Measurements from ENCODE around the gene REC8.

Gene REC8

GRCh38 chr14:24147761-24148428 lies 24.0 kb upstream of the REC8 start:
- H3K27ac Mint-ChIP-seq, result peak overlapping the region; percentile 70
- H3K9me3 Mint-ChIP-seq, result no peaks in the 10 kb centered on the region
- H3K36me3 Mint-ChIP-seq, result peaks cover 12% of the 10 kb centered on the region
- no peaks in the 10 kb centered on the region for H3K27me3 Mint-ChIP-seq
- peak overlapping the region; percentile 99 for H3K4me3 Mint-ChIP-seq
- peaks cover 56% of the 10 kb centered on the region for H3K4me1 Mint-ChIP-seq

- Mint-ChIP-seq H3K36me3 (peaks cover 8% of the 10 kb centered on the region), H3K27me3 (no peaks in the 10 kb centered on the region), H3K4me1 (peaks cover 43% of the 10 kb centered on the region), H3K4me3 (peak overlapping the region; percentile 99), H3K27ac (no peak overlapping the region), H3K9me3 (no peaks in the 10 kb centered on the region)
Measured at GRCh38 chr14:24149302-24149969, 22.4 kb upstream of the REC8 start.

GRCh38 chr14:24150061-24150460 lies 21.8 kb upstream of the REC8 start:
- Mint-ChIP-seq H3K4me1 (peaks cover 38% of the 10 kb centered on the region), H3K27ac (no peak overlapping the region), H3K27me3 (no peaks in the 10 kb centered on the region), H3K4me3 (no peak overlapping the region), H3K36me3 (peaks cover 8% of the 10 kb centered on the region), H3K9me3 (no peaks in the 10 kb centered on the region)

GRCh38 chr14:24150567-24150966 lies 21.3 kb upstream of the REC8 start:
- Mint-ChIP-seq H3K9me3 (no peaks in the 10 kb centered on the region), H3K36me3 (peaks cover 9% of the 10 kb centered on the region), H3K4me3 (peak overlapping the region; percentile 19), H3K27me3 (no peaks in the 10 kb centered on the region), H3K27ac (no peak overlapping the region), H3K4me1 (peaks cover 33% of the 10 kb centered on the region)

- H3K4me3 Mint-ChIP-seq, result no peak overlapping the region
- peaks cover 8% of the 10 kb centered on the region for H3K36me3 Mint-ChIP-seq
- no peak overlapping the region for H3K27ac Mint-ChIP-seq
- no peaks in the 10 kb centered on the region for H3K9me3 Mint-ChIP-seq
- H3K4me1 Mint-ChIP-seq, result peaks cover 29% of the 10 kb centered on the region
- H3K27me3 Mint-ChIP-seq, result no peaks in the 10 kb centered on the region
Measured at GRCh38 chr14:24150993-24151392, 20.9 kb upstream of the REC8 start.

GRCh38 chr14:24151404-24152080 lies 20.3 kb upstream of the REC8 start:
- peaks cover 8% of the 10 kb centered on the region for H3K36me3 Mint-ChIP-seq
- no peaks in the 10 kb centered on the region for H3K27me3 Mint-ChIP-seq
- H3K4me3 Mint-ChIP-seq, result no peak overlapping the region
- peaks cover 29% of the 10 kb centered on the region for H3K4me1 Mint-ChIP-seq
- H3K27ac Mint-ChIP-seq, result no peak overlapping the region
- H3K9me3 Mint-ChIP-seq, result no peaks in the 10 kb centered on the region

GRCh38 chr14:24155100-24155499 lies 16.8 kb upstream of the REC8 start:
- Mint-ChIP-seq H3K9me3 (no peaks in the 10 kb centered on the region), H3K27me3 (no peaks in the 10 kb centered on the region), H3K4me1 (peaks cover 13% of the 10 kb centered on the region), H3K36me3 (peaks cover 8% of the 10 kb centered on the region), H3K27ac (no peak overlapping the region), H3K4me3 (no peak overlapping the region)

- Mint-ChIP-seq H3K27ac (peak overlapping the region; percentile 0), H3K4me1 (peaks cover 18% of the 10 kb centered on the region), H3K36me3 (peaks cover 5% of the 10 kb centered on the region)
Measured at GRCh38 chr14:24156840-24157239, 15.0 kb upstream of the REC8 start.

GRCh38 chr14:24157331-24157730 lies 14.5 kb upstream of the REC8 start:
- H3K9me3 Mint-ChIP-seq, result no peaks in the 10 kb centered on the region
- H3K27ac Mint-ChIP-seq, result peak overlapping the region; percentile 0
- no peak overlapping the region for H3K4me3 Mint-ChIP-seq
- H3K36me3 Mint-ChIP-seq, result peaks cover 7% of the 10 kb centered on the region
- H3K27me3 Mint-ChIP-seq, result no peaks in the 10 kb centered on the region
- H3K4me1 Mint-ChIP-seq, result peaks cover 23% of the 10 kb centered on the region

More at GRCh38 chr14:24156840-24157239, 15.0 kb upstream of the REC8 start:
- no peaks in the 10 kb centered on the region for H3K27me3 Mint-ChIP-seq
- H3K4me3 Mint-ChIP-seq, result no peak overlapping the region
- no peaks in the 10 kb centered on the region for H3K9me3 Mint-ChIP-seq

- H3K4me3 Mint-ChIP-seq, result peak overlapping the region; percentile 33
- no peaks in the 10 kb centered on the region for H3K9me3 Mint-ChIP-seq
- H3K27ac Mint-ChIP-seq, result peak overlapping the region; percentile 93
- H3K36me3 Mint-ChIP-seq, result peaks cover 17% of the 10 kb centered on the region
- no peaks in the 10 kb centered on the region for H3K27me3 Mint-ChIP-seq
- H3K4me1 Mint-ChIP-seq, result peaks cover 47% of the 10 kb centered on the region
Measured at GRCh38 chr14:24159777-24160498, 11.9 kb upstream of the REC8 start.

- H3K36me3 Mint-ChIP-seq, result peaks cover 17% of the 10 kb centered on the region
- H3K4me1 Mint-ChIP-seq, result peaks cover 52% of the 10 kb centered on the region
- no peaks in the 10 kb centered on the region for H3K27me3 Mint-ChIP-seq
- peak overlapping the region; percentile 33 for H3K4me3 Mint-ChIP-seq
- no peaks in the 10 kb centered on the region for H3K9me3 Mint-ChIP-seq
- peak overlapping the region; percentile 100 for H3K27ac Mint-ChIP-seq
Measured at GRCh38 chr14:24160499-24160849, 11.4 kb upstream of the REC8 start.

GRCh38 chr14:24160850-24161804 lies 10.8 kb upstream of the REC8 start, which contains the start of gene IRF9:
IRF9 (plus strand) TSS chr14:24161265; CDS start chr14:24162145, 880 bp downstream.
- peaks cover 58% of the 10 kb centered on the region for H3K4me1 Mint-ChIP-seq
- H3K27me3 Mint-ChIP-seq, result no peaks in the 10 kb centered on the region
- H3K9me3 Mint-ChIP-seq, result no peaks in the 10 kb centered on the region
- H3K4me3 Mint-ChIP-seq, result peak within 1 kb of the TSS; percentile 98
- H3K27ac Mint-ChIP-seq, result peak within 1 kb of the TSS; percentile 100
- H3K36me3 Mint-ChIP-seq, result peaks cover 19% of the 10 kb centered on the region

GRCh38 chr14:24162093-24162492 lies 9.8 kb upstream of the REC8 start:
- peaks cover 23% of the 10 kb centered on the region for H3K36me3 Mint-ChIP-seq

GRCh38 chr14:24164518-24164991 lies 7.3 kb upstream of the REC8 start:
- Mint-ChIP-seq H3K27ac (peak overlapping the region; percentile 77), H3K27me3 (no peaks in the 10 kb centered on the region), H3K9me3 (no peaks in the 10 kb centered on the region), H3K4me1 (peaks cover 74% of the 10 kb centered on the region), H3K36me3 (peaks cover 32% of the 10 kb centered on the region), H3K4me3 (peak overlapping the region; percentile 15)

More at GRCh38 chr14:24162093-24162492, 9.8 kb upstream of the REC8 start:
- H3K27me3 Mint-ChIP-seq, result no peaks in the 10 kb centered on the region
- H3K4me3 Mint-ChIP-seq, result peak overlapping the region; percentile 98
- H3K9me3 Mint-ChIP-seq, result no peaks in the 10 kb centered on the region
- peaks cover 64% of the 10 kb centered on the region for H3K4me1 Mint-ChIP-seq
- H3K27ac Mint-ChIP-seq, result peak overlapping the region; percentile 100

All from activated naive CD4-positive, alpha-beta T cell treated with anti-CD3 and anti-CD28 coated beads, Interleukin-2, amount 50 U/mL, for 24 hours (primary cell).